GM21576 (cell line): ENCODE measurements around the gene ELL.
"Not testable (repeated sequence)": the region's sequence is repeated elsewhere in the genome, so short reads cannot be mapped to it uniquely, and the experiment has no call there.

Experiments used
- ATAC-seq: cut with Tn5 transposase; IDR thresholded peaks from one replicate; pipeline ENCODE4 v1.9.1; 2021; ENCODE audit warnings: mild to moderate bottlenecking, moderate library complexity; ENCODE audit not compliant: unreplicated experiment

ELL gene

DNA sequence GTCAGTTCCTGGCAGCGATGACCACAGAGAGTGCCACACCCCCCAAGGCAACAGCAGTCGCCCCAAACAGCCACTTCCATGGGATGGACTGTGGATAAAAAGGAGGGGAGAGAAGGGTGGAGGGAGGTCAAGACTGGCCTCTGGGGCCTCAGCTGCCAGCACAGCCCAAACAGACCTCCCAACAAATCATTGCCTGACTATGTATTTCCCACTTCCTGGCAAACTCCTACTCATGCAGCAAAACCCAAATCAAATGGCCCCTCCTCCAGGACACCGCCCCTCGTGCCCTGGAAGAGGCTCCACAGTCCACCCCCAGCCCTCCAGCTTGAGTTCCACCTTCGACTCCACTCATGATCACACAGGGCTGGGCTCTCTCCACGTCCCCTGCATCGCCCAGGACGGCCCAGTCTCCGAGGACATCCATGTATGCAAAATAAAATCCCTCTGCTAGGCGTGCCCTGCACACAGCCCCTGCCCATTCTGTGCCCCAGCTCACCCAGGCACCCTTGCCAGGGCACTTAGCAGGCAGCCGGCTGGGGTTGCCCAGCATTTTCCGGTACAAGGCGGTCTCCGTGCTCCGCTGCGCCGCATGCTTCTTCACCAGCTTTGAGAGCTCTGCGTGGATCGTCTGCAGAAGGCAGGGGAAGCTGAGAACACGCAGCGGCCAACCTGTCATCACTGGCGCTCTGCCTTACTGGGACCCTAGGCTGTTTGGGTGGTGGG is 10.5 kb upstream of the ELL start:
- no peak for ATAC-seq

DNA sequence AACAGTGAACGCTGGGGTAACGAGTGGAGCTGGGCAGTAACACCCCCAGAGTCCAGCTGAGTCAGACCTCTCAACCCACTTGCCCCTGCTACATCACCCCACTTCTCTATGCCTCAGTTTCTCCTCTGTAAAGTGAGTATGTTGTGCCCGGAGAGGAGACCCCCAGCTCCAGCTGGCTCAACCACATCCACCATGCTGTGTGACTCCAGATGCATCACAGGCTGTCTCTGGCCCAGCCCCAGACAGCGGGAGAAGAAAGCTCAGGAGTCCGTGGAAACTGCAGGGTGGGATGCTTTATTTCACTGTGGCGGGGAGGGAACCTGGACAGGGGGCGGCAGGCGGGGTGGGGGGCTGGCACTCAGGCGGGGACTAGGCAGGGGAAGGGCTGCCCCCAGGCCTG is 9.6 kb upstream of the ELL start:
- ATAC-seq = no peak

DNA sequence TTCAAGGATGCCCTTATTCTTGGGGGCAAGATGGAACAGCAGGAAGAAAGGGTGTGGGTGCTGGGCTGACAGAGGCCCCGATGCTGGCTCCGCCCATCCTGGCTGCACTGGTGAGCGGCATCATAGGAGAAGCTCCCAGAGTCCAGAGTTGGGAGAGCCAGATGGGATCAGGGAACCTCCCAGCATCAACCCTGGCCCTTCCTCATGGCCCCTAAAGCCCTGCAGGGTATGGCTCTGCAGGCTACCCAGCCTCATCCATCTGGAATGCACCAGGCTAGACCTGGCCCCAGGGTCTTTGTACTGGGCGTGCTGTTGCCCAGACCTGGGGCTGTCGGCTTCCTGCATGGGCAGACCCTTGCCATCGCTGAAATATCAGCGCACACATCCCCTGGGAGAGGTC is 7.9 kb upstream of the ELL start:
- no peak for ATAC-seq

DNA sequence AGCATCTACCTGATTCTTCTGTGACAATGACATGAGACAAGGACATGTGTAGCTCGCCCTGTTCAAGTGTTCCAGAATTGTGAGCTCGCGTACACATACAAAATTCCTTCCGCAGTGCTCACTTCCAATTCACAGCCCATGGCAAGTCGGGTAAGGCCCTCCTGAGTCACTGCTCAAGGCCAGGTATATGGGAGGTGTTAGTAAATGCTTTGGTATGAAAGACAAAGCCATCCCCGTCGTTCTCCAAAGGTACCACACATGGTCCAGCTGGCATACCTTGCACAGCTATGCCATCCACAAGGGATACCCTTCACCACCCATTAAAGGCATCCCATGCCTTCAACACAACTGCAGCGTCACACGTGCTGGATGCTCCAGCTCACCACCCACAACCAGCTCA is 4.4 kb upstream of the ELL start:
- ATAC-seq = no peak

DNA sequence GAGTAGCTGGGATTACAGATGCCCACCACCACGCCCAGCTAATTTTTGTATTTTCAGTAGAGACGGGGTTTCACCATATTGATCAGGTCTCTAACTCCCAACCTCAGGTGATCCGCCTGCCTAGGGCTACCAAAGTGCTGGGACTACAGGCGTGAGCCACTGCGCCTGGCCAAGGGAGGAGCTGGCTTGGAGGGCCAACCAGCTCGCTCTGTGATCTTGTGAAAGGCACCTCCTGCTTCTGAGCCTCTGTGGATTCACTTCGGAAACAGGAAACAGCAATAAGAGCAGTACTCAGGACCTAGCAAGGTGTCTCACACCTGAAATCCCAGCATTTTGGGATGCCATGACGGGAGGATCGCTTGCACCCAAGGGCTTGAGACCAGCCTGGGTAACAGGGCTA is 2.0 kb upstream of the ELL start:
- no peak for ATAC-seq

DNA sequence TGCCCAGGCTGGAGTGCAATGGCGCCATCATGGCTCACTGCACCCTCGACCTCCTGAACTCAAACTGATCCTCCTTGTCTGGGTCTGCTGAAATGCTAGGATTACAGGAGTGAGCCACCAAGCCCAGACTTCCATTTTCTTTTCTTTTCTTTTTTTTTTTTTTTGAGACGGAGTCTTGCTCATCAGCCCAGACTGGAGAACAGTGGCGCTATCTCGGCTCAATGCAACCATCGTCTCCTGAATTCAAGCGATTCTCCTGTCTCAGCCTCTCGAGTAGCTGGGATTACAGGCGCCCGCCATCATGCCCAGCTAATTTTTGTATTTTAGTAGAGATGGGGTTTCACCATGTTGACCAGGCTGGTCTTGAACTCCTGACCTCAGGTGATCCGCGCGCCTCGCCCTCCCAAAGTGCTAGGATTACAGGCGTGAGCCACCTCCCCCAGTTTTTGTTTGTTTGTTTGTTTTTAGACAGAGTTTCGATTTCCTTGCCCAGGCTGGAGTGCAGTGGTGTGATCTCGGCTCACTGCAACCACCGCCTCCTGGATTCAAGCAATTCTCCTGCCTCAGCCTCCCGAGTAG is 1.1 kb upstream of the ELL start:
- not testable (repeated sequence) for ATAC-seq

DNA sequence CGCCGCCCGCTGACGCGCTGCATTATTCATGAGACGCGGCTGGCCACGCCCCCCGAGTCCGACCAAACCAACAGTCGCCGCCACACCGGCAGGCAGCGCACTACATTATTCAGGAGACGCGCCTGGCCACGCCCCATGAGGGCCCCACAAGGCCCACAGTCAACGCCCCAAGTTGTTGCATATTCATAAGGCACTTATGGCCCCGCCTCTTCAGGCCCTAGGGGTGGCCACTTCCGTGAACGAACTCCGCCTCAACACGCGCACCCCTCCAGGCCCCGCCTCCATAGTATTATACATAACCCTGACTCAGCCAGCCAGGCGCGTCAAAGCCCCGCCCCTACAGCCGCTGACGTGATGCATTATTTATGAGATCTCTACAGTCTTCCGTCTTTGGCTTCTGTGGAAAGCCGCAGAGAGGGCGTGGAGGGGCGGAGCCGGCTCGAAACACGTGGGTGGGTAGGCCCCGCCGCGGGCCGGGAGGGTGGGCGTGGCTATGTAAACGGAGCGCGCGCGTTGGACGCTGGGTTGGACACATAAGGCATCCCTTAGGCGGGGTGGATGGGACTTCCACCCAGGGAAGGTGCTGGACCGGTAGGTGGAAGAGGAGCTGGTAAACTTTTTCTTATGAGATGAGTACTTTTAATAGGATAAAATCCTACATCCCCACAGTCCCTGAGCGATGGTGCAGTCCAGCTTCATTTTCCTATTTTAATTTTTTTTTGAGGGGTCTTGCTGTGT is 423 bp upstream of the ELL start:
- peak; percentile 85 for ATAC-seq

DNA sequence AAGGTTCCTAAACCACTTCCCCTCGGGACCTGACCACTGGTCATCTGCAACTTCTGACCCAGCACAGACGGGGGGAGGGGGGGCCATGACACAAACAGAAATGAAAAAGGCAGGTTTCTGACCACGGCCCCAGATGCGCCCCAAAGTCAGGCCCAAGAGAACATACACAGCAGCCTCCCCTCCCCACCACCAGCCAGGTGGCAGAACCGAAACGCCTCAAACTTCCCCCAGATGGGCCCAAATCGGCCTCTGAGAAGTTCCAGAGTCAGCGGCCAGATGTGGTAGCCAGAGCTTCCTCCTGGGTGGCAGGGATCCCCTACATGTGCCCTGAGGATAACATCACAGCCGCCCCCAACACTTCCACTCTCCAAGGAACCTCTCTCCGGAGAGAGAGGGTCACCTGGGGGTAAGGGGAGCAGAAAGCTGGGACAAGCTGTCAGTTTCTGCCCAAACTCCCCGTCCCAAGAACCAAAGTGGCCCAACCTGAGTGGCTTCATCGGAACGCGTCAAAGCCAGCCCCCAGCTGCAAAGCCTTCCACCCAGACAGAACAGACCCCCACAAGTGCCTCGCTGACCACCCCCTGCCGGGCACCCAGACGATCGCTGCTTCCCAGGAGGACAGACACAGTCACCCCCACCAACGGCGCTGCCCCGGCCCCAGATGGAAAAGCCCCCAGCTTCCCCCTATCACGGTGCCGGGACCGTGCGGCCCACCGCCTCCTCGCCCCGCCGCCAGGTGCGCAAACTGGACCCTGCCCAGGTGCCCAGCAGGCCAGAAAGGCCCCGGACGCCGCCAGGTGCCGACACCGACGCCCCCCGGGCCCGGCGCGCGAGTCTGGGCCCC is 800 bp downstream of the ELL start:
- no peak for ATAC-seq

DNA sequence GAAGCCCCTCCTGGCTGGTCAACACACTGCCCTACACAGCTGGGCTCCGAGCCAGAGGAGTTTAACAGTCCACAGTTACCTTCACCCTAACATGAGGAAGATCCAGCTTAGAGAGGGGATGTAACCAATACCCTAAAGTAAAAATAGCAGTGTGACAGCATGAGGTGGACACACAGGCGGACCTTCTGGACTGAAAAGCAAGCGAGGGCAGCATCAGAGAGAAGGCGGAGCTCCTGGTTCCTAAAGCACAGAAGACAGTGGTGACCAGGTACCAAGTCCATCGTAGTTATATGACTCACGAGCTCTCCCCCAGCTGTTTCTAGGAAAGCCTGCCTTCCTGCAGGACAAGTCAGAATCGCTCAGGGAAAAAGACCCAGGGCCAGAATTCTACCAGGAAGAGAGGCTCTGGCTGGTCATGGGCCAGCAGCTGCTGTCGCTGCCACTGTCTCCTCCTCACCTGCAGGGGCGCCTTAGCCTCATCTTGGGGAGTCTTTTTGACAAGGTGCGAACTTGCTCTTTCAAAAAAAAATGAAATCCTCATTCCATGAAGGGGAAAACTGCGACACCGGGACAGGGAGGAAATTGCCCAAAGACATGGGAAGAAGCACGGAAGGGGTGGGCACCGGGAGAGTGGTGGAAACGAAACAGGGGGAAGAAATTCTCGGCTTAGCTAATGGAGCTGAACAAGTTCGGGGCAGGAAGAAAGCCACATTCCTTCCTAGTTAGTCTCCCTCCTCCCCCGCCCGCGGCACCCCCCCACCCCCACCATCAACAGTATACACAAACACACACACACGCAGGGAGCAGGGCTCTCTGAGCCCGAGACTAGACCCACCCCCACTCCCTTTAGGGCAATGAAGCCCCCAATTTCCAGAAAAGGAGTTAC is 1.7 kb downstream of the ELL start:
- no peak for ATAC-seq

DNA sequence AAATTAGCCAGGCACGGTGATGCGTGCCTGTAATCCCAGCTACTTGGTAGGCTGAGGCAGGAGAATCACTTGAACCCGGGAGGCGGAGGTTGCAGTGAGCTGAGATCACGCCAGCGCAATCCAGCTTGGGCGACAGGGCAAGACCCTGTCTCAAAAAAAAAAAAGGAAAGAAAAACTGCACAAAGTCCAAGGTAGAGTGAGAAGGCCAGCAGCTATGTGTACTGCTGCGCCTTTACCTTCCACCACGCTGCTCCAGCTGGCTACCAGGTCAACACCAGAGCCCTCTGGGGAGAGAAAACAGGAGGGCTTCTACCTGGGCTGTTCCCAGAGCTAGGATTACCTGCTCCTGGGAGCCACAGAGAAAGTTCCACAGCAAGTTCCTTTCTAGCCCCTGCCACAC is 3.2 kb downstream of the ELL start:
- ATAC-seq = no peak

DNA sequence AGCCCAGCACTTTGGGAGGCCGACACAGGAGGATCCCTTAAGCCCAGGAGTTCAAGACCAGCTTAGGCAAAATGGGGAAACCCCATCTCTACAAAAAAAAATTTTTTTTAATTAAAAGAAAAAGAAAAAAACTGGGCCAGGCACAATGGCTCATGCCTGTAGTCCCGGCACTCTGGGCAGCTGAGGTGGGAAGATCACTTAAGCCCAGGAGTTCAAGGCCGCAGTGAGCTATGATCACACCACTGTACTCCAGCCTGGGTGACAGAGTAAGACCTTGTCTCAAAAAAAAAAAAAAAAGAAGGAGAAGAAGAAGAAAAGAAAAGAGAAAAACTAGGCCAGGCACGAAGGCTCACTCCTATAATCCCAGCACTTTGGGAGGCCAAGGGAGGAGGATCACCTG is 4.3 kb downstream of the ELL start:
- ATAC-seq = no peak

DNA sequence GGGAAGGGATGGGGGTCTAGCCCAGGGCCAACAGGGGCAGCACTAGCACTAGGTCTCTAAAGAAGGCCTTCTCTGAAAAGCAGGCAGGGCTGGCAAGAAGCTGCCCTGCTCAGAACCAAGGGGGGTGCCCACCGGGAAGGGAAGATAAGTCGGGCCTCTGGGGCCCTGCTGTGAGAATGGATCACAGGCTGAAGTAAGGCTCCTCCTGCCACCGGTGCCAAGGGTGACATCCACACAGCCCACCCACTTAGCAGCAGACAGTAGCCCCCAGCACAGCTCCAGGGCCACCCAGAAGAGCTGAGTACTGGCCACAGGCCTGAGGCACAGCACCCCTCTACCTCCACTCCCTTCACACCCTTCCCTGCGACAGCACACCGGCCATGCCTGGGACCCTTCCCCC is 5.9 kb downstream of the ELL start:
- ATAC-seq = no peak

DNA sequence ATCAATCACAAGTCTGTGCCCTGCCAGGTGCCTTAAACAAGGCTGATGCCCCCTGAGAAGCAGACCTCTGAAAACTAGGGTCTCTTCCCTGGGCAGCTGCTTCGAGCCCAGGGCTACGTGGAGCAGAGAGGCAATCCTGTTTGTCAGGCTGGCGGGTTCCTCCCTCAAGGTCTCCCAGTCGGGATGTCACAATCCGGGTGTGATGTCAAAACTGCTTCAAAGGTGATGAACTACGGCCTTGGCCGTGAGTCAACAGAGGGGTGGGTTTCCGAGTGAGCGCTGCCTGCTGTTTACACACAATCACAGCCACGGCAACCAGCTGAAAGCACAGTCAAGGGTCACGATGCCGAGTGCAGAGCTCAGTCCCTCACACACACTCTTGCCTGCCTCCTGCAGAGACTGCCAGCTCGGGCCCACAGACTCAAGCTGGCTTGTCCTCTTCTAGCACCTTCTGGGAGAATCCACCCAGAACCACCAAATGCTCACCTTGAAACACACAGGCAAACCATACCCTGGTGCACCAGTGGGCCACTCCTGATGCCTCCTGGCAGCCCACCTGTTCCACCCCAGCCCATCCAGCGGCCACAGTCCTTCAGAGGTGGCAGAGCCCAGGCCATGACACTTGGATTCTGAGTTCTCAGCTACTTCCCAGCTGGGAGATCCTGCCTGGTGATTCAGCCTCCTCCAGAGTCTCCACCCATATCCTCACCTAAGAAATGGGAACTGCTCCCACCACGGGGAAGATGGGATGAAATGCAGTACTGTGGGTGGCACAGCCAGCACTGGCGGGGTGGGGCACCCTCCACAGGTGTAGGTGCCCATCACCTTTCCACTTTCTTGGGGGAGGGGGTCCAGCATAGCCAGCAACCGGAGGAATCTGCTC is 6.8 kb downstream of the ELL start:
- no peak for ATAC-seq

DNA sequence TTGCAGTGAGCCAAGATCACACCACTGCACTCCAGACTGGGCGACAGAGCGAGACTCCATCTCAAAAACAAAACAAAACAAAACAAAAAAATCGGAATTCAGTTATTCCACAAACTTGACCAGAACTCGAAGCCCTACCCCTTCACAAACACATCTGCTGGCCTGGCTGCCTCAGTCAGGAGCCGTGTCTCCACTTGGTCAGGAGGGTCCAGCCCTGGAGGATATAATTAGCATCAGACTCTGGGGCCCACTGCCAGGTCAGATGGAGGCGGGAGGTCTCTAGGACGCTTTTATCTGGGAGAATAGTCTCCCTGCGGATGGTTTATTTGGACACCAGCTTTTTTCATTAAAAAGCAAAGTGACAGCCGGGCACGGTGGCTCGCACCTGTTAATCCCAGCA is 8.0 kb downstream of the ELL start:
- no peak for ATAC-seq

DNA sequence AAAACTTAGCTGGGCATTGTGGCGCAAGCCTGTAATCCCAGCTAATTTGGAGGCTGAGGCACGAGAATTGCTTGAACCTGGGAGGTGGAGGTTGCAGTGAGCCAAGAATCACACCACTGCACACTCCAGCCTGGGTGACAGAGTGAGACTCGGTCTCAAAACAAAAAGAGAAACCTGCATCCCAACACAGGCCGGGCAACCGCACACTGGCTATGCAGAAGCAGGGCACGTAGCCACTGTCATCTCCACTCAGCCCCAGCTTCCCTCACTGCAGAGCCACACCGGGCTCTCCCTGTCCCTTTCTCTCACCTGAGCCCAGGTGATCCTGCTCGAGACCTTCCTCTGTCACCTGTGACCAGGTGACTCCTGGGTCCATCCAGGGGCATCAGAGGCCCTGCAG is 11.7 kb downstream of the ELL start:
- ATAC-seq = no peak

DNA sequence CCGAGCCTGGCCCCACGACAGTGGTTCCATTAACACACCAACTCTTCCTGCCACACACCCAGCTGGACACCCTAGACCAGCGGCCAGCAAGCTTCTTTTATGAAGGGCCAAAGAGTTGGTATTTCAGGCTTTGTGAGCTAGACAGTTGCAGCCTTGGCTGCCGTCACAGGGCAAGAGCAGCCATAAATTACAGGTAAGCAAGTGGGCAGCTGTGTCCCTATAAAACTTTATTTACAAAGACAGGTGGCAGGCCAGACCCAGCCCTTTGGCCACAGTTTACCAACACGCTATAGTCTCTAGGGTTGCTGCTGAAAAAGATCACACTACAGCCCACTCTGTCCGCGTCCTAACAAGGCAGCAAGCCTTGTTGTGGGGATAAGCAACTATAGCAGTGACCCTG is 13.3 kb downstream of the ELL start:
- ATAC-seq = no peak

DNA sequence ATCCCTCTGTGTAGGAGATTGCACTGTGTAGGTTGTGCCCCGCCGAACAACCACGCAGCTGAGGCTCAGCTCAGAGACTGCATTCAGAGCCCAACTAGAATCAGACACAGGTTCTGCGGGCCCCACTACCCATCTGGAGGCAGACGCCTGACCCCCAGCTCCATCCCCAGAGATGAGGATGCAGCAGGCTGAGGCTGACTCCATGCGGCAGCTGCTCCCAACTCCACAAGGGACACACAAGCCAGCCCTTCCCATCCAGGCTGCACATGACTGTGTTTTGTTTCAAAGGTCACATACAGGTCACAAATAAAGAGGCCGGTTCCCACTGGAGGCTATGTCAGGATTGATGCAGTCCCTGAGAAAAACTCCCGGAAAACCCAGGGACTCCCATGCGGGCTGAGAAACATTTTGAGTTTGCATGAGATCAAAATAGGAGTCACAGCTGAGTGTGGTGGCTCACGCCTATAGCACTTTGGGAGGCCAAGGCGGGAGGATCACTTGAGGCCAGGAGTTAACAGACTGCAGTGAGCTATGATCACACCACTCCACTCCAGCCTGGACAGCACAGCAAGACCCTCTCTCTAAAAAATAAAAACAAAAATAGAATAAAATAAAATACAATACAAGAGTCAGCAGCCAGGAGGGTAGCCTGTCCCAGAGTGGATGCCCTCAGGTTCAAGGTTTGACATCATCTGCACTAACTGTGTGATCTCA is 14.0 kb downstream of the ELL start:
- no peak for ATAC-seq

DNA sequence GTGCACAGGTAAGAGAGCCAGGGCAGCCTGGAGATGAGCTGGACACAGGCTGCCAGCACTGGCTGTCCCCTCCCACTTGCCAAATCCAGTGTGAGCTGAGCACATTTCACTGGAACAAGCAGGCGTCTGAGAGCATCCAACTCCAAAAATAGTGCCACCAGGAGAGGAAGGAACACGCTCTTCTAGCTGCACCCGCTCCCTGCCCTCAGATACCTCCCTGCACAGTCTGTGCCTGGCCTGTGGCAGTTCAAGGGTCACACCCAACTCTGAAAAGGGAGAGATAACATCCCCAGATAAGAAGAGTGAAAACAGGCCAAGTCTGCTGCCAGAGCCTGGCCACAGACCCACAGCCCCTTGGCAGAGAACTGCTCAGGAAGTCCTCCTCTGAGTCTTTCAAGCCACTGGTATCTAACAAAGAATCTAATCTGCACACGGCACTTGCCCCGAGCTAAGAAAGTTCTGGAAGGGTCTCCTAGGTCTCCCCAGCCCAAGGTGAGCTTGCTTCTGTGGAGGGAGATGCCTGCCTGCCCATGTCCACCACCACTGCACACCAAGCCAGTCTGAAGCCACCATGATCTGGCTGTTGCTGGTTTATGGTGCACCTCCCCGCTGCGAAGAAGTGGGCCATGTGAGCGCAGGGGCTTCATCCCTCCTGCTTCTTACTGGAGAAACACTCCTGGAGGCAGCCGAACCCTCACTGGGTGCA is 14.7 kb downstream of the ELL start:
- no peak for ATAC-seq
